Body of pancreas (tissue), 4 donors: ENCODE data around the gene STAT5B.

Experiments used
- CTCF ChIP-seq, 7 experiments: fragments of 450-650 bp in 4 of 7; fragments of 200-600 bp in 3 of 7; sonication (generic) in 3 of 7; IDR thresholded peaks; one replicate each; pipeline ENCODE4 v1.5.1; 2016 to 2019; ENCODE audit warnings: antibody characterized with exemption in 7 of 7
- POLR2A ChIP-seq, 3 donors: fragments of 450-650 bp; IDR thresholded peaks; one replicate each; pipeline ENCODE4 v1.6.1; 2016; ENCODE audit warnings: antibody characterized with exemption in 3 of 3, mild to moderate bottlenecking in 2 of 3

GRCh38 chr17:42266918-42267766 lies 9.0 kb downstream of the STAT5B start:
- TF ChIP-seq CTCF (IDR thresholded peaks at IDR 0.05) (no peak), POLR2A (IDR thresholded peaks at IDR 0.05) (no peak)
